HepG2 (cell line): ENCODE data around the gene TBC1D10B. TPM values are rescaled to one million over a fixed set of nuclear protein-coding genes. Genes with fewer than 3 reads are reported as not detected.

Experiments used
- HDAC1 ChIP-seq: sonication (generic); formaldehyde crosslinking; IDR thresholded peaks from 2 replicates; pipeline ENCODE4 v1.5.1; 2020; ENCODE audit warnings: mild to moderate bottlenecking, missing genetic modification reagents
- IKZF4 ChIP-seq: sonication (generic); formaldehyde crosslinking; IDR thresholded peaks from 2 replicates; pipeline ENCODE4 v1.5.1; 2020; ENCODE audit warnings: borderline replicate concordance, mild to moderate bottlenecking, low read depth, missing genetic modification reagents; ENCODE audit errors: not compliant biosample characterization
- KMT2B ChIP-seq: IDR thresholded peaks from 2 replicates; pipeline ENCODE4 v1.6.1; 2016; ENCODE audit warnings: missing genetic modification reagents, missing compliant biosample characterization
- NCOA5 ChIP-seq: sonication (generic); formaldehyde crosslinking; IDR thresholded peaks from 2 replicates; pipeline ENCODE4 v1.4.0; 2020; ENCODE audit warnings: missing genetic modification reagents
- SMC3 ChIP-seq: IDR thresholded peaks from 2 replicates; pipeline ENCODE4 v1.6.1; 2011; ENCODE audit warnings: low read length, improper control_type of control experiment
- SUZ12 ChIP-seq: fragments of 150-350 bp; IDR thresholded peaks from 2 replicates; pipeline ENCODE4 v1.6.1; 2014; ENCODE audit warnings: low read depth, low read length
- SYNCRIP ChIP-seq: fragments of 200-400 bp; formaldehyde crosslinking; IDR thresholded peaks from 2 replicates; pipeline ENCODE4 v1.6.1; 2018; ENCODE audit warnings: mild to moderate bottlenecking, low read depth, low read length; ENCODE audit not compliant: insufficient read depth
- YEATS4 ChIP-seq: sonication (generic); formaldehyde crosslinking; IDR thresholded peaks from 2 replicates; pipeline ENCODE4 v1.4.0; 2020; ENCODE audit warnings: missing genetic modification reagents, borderline replicate concordance
- ZBTB33 ChIP-seq: sonication (generic); formaldehyde crosslinking; IDR thresholded peaks from 2 replicates; pipeline ENCODE4 v1.4.0; 2020; ENCODE audit warnings: missing genetic modification reagents
- ZNF598 ChIP-seq: sonication (generic); formaldehyde crosslinking; IDR thresholded peaks from 2 replicates; pipeline ENCODE4 v1.5.1; 2020; ENCODE audit warnings: mild to moderate bottlenecking, missing genetic modification reagents, borderline replicate concordance
- ZNF816 ChIP-seq: sonication (generic); formaldehyde crosslinking; IDR thresholded peaks from 2 replicates; pipeline ENCODE4 v1.8.0; 2022; ENCODE audit warnings: missing genetic modification reagents, mild to moderate bottlenecking, borderline replicate concordance
- ZSCAN21 ChIP-seq: sonication (generic); formaldehyde crosslinking; IDR thresholded peaks from 2 replicates; pipeline ENCODE4 v1.8.0; 2022; ENCODE audit warnings: mild to moderate bottlenecking, missing genetic modification reagents, moderate library complexity, borderline replicate concordance
- polyA plus RNA-seq, 8 experiments: library from polyadenylated mRNA; depleted of rRNA in 3 of 8; stranded (reverse) in 7 of 8; unstranded in 1 of 8; fragments of >200 nt; fragmentation: Illumina TruSeq in 4 of 8; extraction: Trizol in 4 of 8; gene quantifications; 2 replicates each; pipeline versions ENCODE4 v1.2.1 to v1.2.3, GENCODE V29; 2011 to 2016; ENCODE audit warnings: low read depth in 4 of 8, missing spikeins in 1 of 8, mixed read lengths in 1 of 8; ENCODE audit not compliant: insufficient read depth in 1 of 8
- total RNA-seq, 5 experiments: library from RNA; depleted of rRNA; stranded (reverse); fragments of >200 nt; fragmentation: Illumina TruSeq; extraction: Trizol; gene quantifications; 2 replicates each; pipeline ENCODE4 v1.2.3, GENCODE V29; 2016; ENCODE audit warnings: low read depth in 1 of 5
- TF ChIP-seq, protein P1 (sequence below): sonication (generic); formaldehyde crosslinking; IDR thresholded peaks from 2 replicates; pipeline ENCODE4 v1.9.0; 2021; ENCODE audit warnings: mild to moderate bottlenecking, missing genetic modification reagents
- TF ChIP-seq, protein P2 (sequence below): sonication (generic); formaldehyde crosslinking; IDR thresholded peaks from 2 replicates; pipeline ENCODE4 v1.4.0; 2020; ENCODE audit warnings: missing genetic modification reagents

TBC1D10B gene
- total and polyA plus RNA-seq, 2 of the 13 experiments (the other 11 are each of a cell fraction or from before 2014, with no cell fraction given) = 15.7 to 24.8 TPM

DNA sequence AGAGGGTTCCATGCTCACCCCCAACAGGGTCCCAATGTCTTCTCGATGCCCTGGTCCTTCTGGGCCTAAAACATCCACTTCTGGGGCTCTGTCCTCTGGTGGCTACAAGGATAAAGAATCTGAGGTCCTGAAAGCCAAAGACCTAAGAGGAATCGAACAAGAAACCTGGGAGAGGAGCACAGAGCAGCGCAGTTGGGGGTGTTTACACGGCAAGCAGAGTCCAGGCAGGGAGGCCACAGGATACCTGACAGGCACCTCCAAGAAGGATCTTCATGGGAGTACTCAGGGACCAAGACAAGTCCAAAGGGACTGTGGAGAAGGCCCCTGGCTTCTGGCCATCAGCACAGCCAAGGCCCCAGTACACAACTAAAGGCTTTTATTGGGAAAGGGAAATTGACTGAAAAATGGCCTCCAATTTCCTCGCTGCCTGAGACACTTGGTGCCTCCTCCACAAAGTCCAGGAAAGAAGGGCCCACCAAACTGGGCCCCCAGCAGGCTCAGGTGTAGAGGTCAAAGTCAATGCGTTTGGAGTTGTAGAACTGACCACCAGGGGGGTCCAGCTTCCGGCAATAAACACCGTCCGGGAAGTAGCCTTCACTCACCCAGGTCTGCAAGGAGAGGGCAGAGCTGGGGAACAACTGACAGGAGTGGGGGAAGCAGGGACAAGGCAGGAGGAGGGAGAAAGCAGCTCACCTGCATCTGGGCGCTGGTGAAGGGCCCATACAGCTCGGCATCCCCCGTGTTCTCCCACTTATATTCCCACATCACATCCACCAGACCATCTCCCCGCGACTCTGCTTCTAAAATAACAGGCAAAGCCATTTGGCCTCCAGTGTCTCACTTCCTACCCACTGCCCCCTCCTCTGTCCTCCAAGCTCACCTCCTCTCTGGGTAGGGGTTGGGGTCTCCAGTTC lies 17.5 kb downstream of the TBC1D10B start (continued):
- TF ChIP-seq, protein P1, sequence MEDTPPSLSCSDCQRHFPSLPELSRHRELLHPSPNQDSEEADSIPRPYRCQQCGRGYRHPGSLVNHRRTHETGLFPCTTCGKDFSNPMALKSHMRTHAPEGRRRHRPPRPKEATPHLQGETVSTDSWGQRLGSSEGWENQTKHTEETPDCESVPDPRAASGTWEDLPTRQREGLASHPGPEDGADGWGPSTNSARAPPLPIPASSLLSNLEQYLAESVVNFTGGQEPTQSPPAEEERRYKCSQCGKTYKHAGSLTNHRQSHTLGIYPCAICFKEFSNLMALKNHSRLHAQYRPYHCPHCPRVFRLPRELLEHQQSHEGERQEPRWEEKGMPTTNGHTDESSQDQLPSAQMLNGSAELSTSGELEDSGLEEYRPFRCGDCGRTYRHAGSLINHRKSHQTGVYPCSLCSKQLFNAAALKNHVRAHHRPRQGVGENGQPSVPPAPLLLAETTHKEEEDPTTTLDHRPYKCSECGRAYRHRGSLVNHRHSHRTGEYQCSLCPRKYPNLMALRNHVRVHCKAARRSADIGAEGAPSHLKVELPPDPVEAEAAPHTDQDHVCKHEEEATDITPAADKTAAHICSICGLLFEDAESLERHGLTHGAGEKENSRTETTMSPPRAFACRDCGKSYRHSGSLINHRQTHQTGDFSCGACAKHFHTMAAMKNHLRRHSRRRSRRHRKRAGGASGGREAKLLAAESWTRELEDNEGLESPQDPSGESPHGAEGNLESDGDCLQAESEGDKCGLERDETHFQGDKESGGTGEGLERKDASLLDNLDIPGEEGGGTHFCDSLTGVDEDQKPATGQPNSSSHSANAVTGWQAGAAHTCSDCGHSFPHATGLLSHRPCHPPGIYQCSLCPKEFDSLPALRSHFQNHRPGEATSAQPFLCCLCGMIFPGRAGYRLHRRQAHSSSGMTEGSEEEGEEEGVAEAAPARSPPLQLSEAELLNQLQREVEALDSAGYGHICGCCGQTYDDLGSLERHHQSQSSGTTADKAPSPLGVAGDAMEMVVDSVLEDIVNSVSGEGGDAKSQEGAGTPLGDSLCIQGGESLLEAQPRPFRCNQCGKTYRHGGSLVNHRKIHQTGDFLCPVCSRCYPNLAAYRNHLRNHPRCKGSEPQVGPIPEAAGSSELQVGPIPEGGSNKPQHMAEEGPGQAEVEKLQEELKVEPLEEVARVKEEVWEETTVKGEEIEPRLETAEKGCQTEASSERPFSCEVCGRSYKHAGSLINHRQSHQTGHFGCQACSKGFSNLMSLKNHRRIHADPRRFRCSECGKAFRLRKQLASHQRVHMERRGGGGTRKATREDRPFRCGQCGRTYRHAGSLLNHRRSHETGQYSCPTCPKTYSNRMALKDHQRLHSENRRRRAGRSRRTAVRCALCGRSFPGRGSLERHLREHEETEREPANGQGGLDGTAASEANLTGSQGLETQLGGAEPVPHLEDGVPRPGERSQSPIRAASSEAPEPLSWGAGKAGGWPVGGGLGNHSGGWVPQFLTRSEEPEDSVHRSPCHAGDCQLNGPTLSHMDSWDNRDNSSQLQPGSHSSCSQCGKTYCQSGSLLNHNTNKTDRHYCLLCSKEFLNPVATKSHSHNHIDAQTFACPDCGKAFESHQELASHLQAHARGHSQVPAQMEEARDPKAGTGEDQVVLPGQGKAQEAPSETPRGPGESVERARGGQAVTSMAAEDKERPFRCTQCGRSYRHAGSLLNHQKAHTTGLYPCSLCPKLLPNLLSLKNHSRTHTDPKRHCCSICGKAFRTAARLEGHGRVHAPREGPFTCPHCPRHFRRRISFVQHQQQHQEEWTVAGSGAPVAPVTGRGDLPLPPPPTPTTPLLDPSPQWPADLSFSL (CRISPR knock-in tag) = no peak
- TF ChIP-seq, protein P2, sequence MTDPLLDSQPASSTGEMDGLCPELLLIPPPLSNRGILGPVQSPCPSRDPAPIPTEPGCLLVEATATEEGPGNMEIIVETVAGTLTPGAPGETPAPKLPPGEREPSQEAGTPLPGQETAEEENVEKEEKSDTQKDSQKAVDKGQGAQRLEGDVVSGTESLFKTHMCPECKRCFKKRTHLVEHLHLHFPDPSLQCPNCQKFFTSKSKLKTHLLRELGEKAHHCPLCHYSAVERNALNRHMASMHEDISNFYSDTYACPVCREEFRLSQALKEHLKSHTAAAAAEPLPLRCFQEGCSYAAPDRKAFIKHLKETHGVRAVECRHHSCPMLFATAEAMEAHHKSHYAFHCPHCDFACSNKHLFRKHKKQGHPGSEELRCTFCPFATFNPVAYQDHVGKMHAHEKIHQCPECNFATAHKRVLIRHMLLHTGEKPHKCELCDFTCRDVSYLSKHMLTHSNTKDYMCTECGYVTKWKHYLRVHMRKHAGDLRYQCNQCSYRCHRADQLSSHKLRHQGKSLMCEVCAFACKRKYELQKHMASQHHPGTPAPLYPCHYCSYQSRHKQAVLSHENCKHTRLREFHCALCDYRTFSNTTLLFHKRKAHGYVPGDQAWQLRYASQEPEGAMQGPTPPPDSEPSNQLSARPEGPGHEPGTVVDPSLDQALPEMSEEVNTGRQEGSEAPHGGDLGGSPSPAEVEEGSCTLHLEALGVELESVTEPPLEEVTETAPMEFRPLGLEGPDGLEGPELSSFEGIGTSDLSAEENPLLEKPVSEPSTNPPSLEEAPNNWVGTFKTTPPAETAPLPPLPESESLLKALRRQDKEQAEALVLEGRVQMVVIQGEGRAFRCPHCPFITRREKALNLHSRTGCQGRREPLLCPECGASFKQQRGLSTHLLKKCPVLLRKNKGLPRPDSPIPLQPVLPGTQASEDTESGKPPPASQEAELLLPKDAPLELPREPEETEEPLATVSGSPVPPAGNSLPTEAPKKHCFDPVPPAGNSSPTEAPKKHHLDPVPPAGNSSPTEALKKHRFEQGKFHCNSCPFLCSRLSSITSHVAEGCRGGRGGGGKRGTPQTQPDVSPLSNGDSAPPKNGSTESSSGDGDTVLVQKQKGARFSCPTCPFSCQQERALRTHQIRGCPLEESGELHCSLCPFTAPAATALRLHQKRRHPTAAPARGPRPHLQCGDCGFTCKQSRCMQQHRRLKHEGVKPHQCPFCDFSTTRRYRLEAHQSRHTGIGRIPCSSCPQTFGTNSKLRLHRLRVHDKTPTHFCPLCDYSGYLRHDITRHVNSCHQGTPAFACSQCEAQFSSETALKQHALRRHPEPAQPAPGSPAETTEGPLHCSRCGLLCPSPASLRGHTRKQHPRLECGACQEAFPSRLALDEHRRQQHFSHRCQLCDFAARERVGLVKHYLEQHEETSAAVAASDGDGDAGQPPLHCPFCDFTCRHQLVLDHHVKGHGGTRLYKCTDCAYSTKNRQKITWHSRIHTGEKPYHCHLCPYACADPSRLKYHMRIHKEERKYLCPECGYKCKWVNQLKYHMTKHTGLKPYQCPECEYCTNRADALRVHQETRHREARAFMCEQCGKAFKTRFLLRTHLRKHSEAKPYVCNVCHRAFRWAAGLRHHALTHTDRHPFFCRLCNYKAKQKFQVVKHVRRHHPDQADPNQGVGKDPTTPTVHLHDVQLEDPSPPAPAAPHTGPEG = 0 out of 2 replicates have a peak, but pooled peaks have one; percentile 58
- TF ChIP-seq YEATS4 (no peak), NCOA5 (CRISPR knock-in tag) (no peak), ZNF598 (CRISPR knock-in tag) (no peak), KMT2B (no peak), ZBTB33 (CRISPR knock-in tag) (peak; percentile 89), HDAC1 (CRISPR knock-in tag) (no peak), SYNCRIP (no peak), IKZF4 (CRISPR knock-in tag) (no peak), SUZ12 (no peak), ZNF816 (no peak), ZSCAN21 (CRISPR knock-in tag) (peak; percentile 47; the same call in 1 of the 2 replicates), SMC3 (peak; percentile 34)
